Trophoblast cell (in vitro differentiated cells and primary cell): Measurements from ENCODE around the gene MKI67.

Source experiments
- DNase-seq, 2 donors: peaks; one replicate each; pipeline ENCODE4 v3.0.0-alpha.2; 2016
- H2AFZ ChIP-seq: 2 replicates; pipeline ENCODE4 v1.6.1; 2013; ENCODE audit warnings: low read length, moderate library complexity, mild to moderate bottlenecking; ENCODE audit not compliant: insufficient read depth, poor library complexity
- H2AK5ac ChIP-seq: 2 replicates; pipeline ENCODE4 v1.6.1; 2013; ENCODE audit warnings: mild to moderate bottlenecking, low read length
- H2BK120ac ChIP-seq: 2 replicates; pipeline ENCODE4 v1.6.1; 2013; ENCODE audit warnings: low read length, mild to moderate bottlenecking, moderate library complexity; ENCODE audit not compliant: insufficient read depth, poor library complexity
- H2BK12ac ChIP-seq: 2 replicates; pipeline ENCODE4 v1.6.1; 2013; ENCODE audit warnings: mild to moderate bottlenecking, low read length, moderate library complexity
- H2BK5ac ChIP-seq: 2 replicates; pipeline ENCODE4 v1.6.1; 2013; ENCODE audit warnings: low read length, low read depth, moderate library complexity, mild to moderate bottlenecking; ENCODE audit not compliant: poor library complexity
- H3K14ac ChIP-seq: 2 replicates; pipeline ENCODE4 v1.6.1; 2013; ENCODE audit warnings: mild to moderate bottlenecking, low read length
- H3K18ac ChIP-seq: 2 replicates; pipeline ENCODE4 v1.6.1; 2013; ENCODE audit warnings: mild to moderate bottlenecking, low read length
- H3K23ac ChIP-seq: 2 replicates; pipeline ENCODE4 v1.6.1; 2013; ENCODE audit warnings: low read length
- H3K27ac ChIP-seq: 2 replicates; pipeline ENCODE4 v1.5.1; 2013; ENCODE audit warnings: low read depth, mild to moderate bottlenecking, inconsistent platforms, low read length, moderate library complexity
- H3K27me3 ChIP-seq: 2 replicates; pipeline ENCODE4 v1.6.1; 2013; ENCODE audit warnings: inconsistent platforms, mild to moderate bottlenecking, low read length, moderate library complexity; ENCODE audit not compliant: insufficient read depth
- H3K36me3 ChIP-seq, 2 experiments: 1 replicate in 1 of 2; 2 replicates in 1 of 2; pipeline ENCODE4 v1.6.1; 2013; ENCODE audit warnings: low read length in 2 of 2, mild to moderate bottlenecking in 2 of 2, moderate library complexity in 1 of 2; ENCODE audit not compliant: insufficient read depth in 2 of 2, control insufficient read depth in 1 of 2
- H3K4ac ChIP-seq: 2 replicates; pipeline ENCODE4 v1.6.1; 2013; ENCODE audit warnings: low read depth, mild to moderate bottlenecking, low read length, moderate library complexity
- H3K4me1 ChIP-seq, 2 experiments: 1 replicate in 1 of 2; 2 replicates in 1 of 2; pipeline ENCODE4 v1.6.1; 2013; ENCODE audit warnings: low read length in 2 of 2, mild to moderate bottlenecking in 2 of 2, moderate library complexity in 1 of 2; ENCODE audit not compliant: insufficient read depth in 2 of 2, control insufficient read depth in 1 of 2
- H3K4me2 ChIP-seq: 2 replicates; pipeline ENCODE4 v1.6.1; 2013; ENCODE audit warnings: inconsistent platforms, mild to moderate bottlenecking, low read length, moderate library complexity
- H3K4me3 ChIP-seq: 2 replicates; pipeline ENCODE4 v1.5.1; 2013; ENCODE audit warnings: mild to moderate bottlenecking, low read depth, low read length, inconsistent platforms
- H3K79me1 ChIP-seq: one replicate; pipeline ENCODE4 v1.6.1; 2013; ENCODE audit warnings: low read length
- H3K79me2 ChIP-seq: 2 replicates; pipeline ENCODE4 v1.6.1; 2013; ENCODE audit warnings: low read length, mild to moderate bottlenecking; ENCODE audit not compliant: control insufficient read depth, insufficient read depth, poor library complexity
- H3K9ac ChIP-seq: 2 replicates; pipeline ENCODE4 v1.6.1; 2013; ENCODE audit warnings: mild to moderate bottlenecking, low read length
- H3K9me3 ChIP-seq: 2 replicates; pipeline ENCODE4 v1.6.1; 2013; ENCODE audit warnings: low read depth, mild to moderate bottlenecking, control low read depth, inconsistent platforms, low read length; ENCODE audit not compliant: insufficient read depth
- H4K12ac ChIP-seq: 2 replicates; pipeline ENCODE4 v1.6.1; 2013; ENCODE audit warnings: low read depth, mild to moderate bottlenecking, low read length, moderate library complexity
- H4K8ac ChIP-seq: 2 replicates; pipeline ENCODE4 v1.6.1; 2013; ENCODE audit warnings: low read depth, mild to moderate bottlenecking, low read length, moderate library complexity
- H4K91ac ChIP-seq: one replicate; pipeline ENCODE4 v1.6.1; 2013; ENCODE audit warnings: low read depth, mild to moderate bottlenecking, low read length, moderate library complexity
- WGBS: extraction: QIAGEN DNeasy Blood & Tissue Kit; methylation state at CpG from one replicate; pipeline ENCODE4 v1.1.7; 2013; ENCODE audit warnings: missing lambda C conversion rate; ENCODE audit not compliant: insufficient read length, insufficient coverage; ENCODE audit errors: extremely low coverage; 5-methylcytosine and 5-hydroxymethylcytosine counted together

The MKI67 gene

GRCh38 chr10:128158021-128158795 lies 32.0 kb upstream of the MKI67 start:
- Histone ChIP-seq H4K91ac (no peak overlapping the region), H3K4me1 (peaks cover 0 to under 1% of the 10 kb centered on the region in 2 experiments), H2BK120ac (no peak overlapping the region), H3K27ac (no peak overlapping the region), H3K4me2 (no peak overlapping the region), H3K4me3 (no peak overlapping the region), H3K23ac (no peak overlapping the region), H3K36me3 (no peaks in the 10 kb centered on the region), H3K18ac (no peak overlapping the region), H4K12ac (no peak overlapping the region), H3K14ac (no peak overlapping the region), H4K8ac (no peak overlapping the region), H3K9me3 (peaks cover 3% of the 10 kb centered on the region), H3K27me3 (no peaks in the 10 kb centered on the region), H2AFZ (no peak overlapping the region), H2AK5ac (no peak overlapping the region), H3K9ac (no peak overlapping the region), H3K79me1 (no peaks in the 10 kb centered on the region), H2BK5ac (no peak overlapping the region), H3K4ac (no peak overlapping the region), H3K79me2 (no peaks in the 10 kb centered on the region), H2BK12ac (no peak overlapping the region)
- no CpG with 5 or more reads among the region's 9 CpGs for WGBS
- DNase-seq = no peak

DNA sequence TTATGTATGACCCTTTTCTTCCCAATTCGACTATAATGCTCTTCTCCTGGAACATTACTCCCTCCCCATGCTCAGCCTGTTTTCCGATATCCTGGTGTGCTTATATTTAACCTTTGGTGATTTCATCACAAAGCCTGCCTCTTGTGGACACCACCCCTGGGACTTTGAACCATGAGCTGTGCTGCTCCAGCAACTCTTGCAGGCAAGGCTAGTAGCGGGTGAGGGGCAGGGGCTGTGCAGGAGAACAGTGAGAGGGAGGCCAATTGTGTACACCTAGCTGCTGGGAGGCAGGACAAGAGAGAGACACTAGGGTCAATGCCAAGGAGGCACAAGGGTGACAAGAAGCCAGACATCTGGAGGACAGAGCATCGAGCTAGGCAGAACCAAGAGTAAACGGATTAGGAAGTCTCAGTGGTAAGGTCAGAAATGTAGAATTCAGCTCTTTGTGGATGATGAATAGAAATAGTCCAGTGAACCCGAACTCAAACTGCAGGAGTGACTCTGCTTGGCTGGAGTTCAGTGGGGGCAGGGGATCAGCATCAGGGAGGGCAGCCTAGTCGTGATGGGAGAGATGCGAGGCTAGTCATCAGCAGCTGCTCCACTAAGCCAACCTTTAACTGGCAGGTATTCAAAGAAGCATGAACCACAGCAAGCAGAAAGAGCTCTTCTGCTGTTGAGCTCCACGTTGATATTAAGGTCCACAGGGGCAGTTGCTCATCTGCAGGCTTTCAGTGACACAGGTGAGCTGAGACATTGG lies 31.0 kb upstream of the MKI67 start:
- no peak overlapping the region for H2BK120ac ChIP-seq
- H3K4me1 ChIP-seq = peaks cover 2 to 6% of the 10 kb centered on the region in 2 experiments
- no peak overlapping the region for H4K91ac ChIP-seq
- H2BK5ac ChIP-seq = no peak overlapping the region
- H3K9me3 ChIP-seq = peaks cover 3% of the 10 kb centered on the region
- WGBS = no CpG with 5 or more reads among the region's 9 CpGs
- H3K4me2 ChIP-seq = no peak overlapping the region
- no peak overlapping the region for H3K9ac ChIP-seq
- no peak for DNase-seq
- H3K36me3 ChIP-seq = no peaks in the 10 kb centered on the region
- H3K4me3 ChIP-seq = no peak overlapping the region
- no peak overlapping the region for H3K27ac ChIP-seq
- H2AFZ ChIP-seq = no peak overlapping the region
- H3K14ac ChIP-seq = no peak overlapping the region
- no peak overlapping the region for H2AK5ac ChIP-seq
- no peaks in the 10 kb centered on the region for H3K79me2 ChIP-seq
- H3K79me1 ChIP-seq = no peaks in the 10 kb centered on the region
- no peak overlapping the region for H3K23ac ChIP-seq
- no peak overlapping the region for H3K4ac ChIP-seq
- H4K8ac ChIP-seq = no peak overlapping the region
- no peak overlapping the region for H4K12ac ChIP-seq
- H3K18ac ChIP-seq = no peak overlapping the region
- no peak overlapping the region for H2BK12ac ChIP-seq
- no peaks in the 10 kb centered on the region for H3K27me3 ChIP-seq

DNA sequence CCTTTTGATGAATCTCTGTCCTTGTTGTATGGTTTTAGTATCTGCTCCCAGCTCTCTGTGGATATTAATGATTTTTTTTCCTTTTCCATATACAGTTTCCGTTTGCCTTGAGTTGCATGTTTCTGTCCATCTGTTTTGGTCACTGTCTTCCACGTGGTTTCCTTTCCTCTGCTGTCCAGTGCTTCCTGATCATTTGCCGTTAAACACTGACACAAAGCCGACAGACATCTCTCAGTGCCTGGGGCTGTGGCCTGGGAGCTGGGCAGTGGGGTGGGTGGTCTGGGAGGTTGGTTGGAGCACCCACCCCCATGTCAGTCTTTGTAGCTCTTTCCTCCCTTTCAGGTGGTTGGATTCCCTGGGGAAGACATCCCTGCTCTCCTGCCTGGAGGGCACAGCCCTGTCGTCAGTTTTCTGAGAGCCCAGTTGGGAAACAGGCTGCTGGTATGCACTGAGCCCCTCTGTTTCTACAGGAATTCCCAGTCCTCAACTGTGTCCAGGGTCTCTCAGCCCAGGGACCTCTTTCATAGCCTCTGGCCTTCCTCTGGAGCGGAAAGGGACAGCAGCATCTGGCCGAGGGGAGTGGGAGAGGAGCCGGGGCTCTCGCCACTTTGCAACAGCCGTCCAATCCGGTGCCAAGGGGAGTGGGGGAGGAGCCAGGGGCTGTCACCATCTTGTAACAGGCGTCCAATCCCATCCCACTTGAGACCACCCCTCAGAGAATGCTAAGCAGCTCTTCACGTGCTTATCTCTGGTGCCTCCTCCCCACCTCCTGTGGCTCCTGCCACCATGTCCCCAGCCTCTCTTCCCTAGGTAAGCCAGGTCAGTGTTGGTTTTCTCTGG lies 26.7 kb upstream of the MKI67 start:
- no peaks in the 10 kb centered on the region for H3K79me1 ChIP-seq
- no peak for DNase-seq
- H3K4me2 ChIP-seq = peak overlapping the region; percentile 23
- no peak overlapping the region for H3K4ac ChIP-seq
- no peak overlapping the region for H3K23ac ChIP-seq
- no peak overlapping the region for H3K9ac ChIP-seq
- no peak overlapping the region for H3K27ac ChIP-seq
- WGBS = no CpG with 5 or more reads among the region's 13 CpGs
- peaks cover 3% of the 10 kb centered on the region for H3K9me3 ChIP-seq
- H3K4me3 ChIP-seq = no peak overlapping the region
- H2BK12ac ChIP-seq = no peak overlapping the region
- no peak overlapping the region for H3K14ac ChIP-seq
- H2BK120ac ChIP-seq = no peak overlapping the region
- H2BK5ac ChIP-seq = no peak overlapping the region
- no peak overlapping the region for H3K18ac ChIP-seq
- no peak overlapping the region for H4K12ac ChIP-seq
- H2AFZ ChIP-seq = no peak overlapping the region
- no peaks in the 10 kb centered on the region for H3K27me3 ChIP-seq
- H4K91ac ChIP-seq = no peak overlapping the region
- H2AK5ac ChIP-seq = no peak overlapping the region
- H3K79me2 ChIP-seq = no peaks in the 10 kb centered on the region
- H3K36me3 ChIP-seq = no peaks in the 10 kb centered on the region
- H3K4me1 ChIP-seq = peaks cover 2 to 8% of the 10 kb centered on the region in 2 experiments
- no peak overlapping the region for H4K8ac ChIP-seq

GRCh38 chr10:128151031-128151430 lies 24.8 kb upstream of the MKI67 start:
- Histone ChIP-seq H3K9ac (no peak overlapping the region), H4K8ac (no peak overlapping the region), H3K79me2 (no peaks in the 10 kb centered on the region), H2BK5ac (no peak overlapping the region), H3K79me1 (no peaks in the 10 kb centered on the region), H3K36me3 (no peaks in the 10 kb centered on the region), H3K27ac (no peak overlapping the region), H3K4me3 (no peak overlapping the region), H2BK12ac (no peak overlapping the region), H3K4me2 (no peak overlapping the region), H3K14ac (no peak overlapping the region), H3K4me1 (peaks cover 2 to 8% of the 10 kb centered on the region in 2 experiments), H3K18ac (no peak overlapping the region), H2BK120ac (no peak overlapping the region), H2AFZ (no peak overlapping the region), H4K91ac (no peak overlapping the region), H2AK5ac (no peak overlapping the region), H3K9me3 (peaks cover 3% of the 10 kb centered on the region), H3K23ac (no peak overlapping the region), H3K4ac (no peak overlapping the region), H3K27me3 (no peaks in the 10 kb centered on the region), H4K12ac (no peak overlapping the region)
- no CpG with 5 or more reads among the region's 8 CpGs for WGBS
- no peak for DNase-seq
